Measurements from ENCODE around the gene NR1H4.

Gene NR1H4

GRCh38 chr12:100437038-100437841, 36.4 kb upstream of the NR1H4 start:
- no peak for DNase-seq (ENCODE audit: low read depth, low spot score)
- H3K4me3 ChIP-seq (ENCODE audit: low read depth, low read length) = no peak overlapping the region
- POLR2A ChIA-PET = no interaction called here
- TF ChIP-seq CTCF (IDR thresholded peaks at IDR 0.05; ENCODE audit: insufficient read depth, low read length, missing control alignments) = no peak
- CTCF ChIA-PET = no interaction called here

- ChIA-PET POLR2A (no interaction called here), CTCF (no interaction called here)
- H3K4me3 ChIP-seq (ENCODE audit: low read depth, low read length) = no peak overlapping the region
- no peak for TF ChIP-seq CTCF (IDR thresholded peaks at IDR 0.05; ENCODE audit: insufficient read depth, low read length, missing control alignments)
- DNase-seq (ENCODE audit: low read depth, low spot score) = no peak
Observed at GRCh38 chr12:100439797-100440196, 33.9 kb upstream of the NR1H4 start.

GRCh38 chr12:100442403-100442802, 31.3 kb upstream of the NR1H4 start:
- ChIA-PET CTCF (no interaction called here), POLR2A (no interaction called here)
- no peak overlapping the region for H3K4me3 ChIP-seq (ENCODE audit: low read depth, low read length)
- no peak for DNase-seq (ENCODE audit: low read depth, low spot score)
- no peak for TF ChIP-seq CTCF (IDR thresholded peaks at IDR 0.05; ENCODE audit: insufficient read depth, low read length, missing control alignments)

- H3K4me3 ChIP-seq (ENCODE audit: low read depth, low read length) = no peak overlapping the region
- POLR2A ChIA-PET = no interaction called here
- CTCF ChIA-PET = no interaction called here
- no peak for DNase-seq (ENCODE audit: low read depth, low spot score)
- no peak for TF ChIP-seq CTCF (IDR thresholded peaks at IDR 0.05; ENCODE audit: insufficient read depth, low read length, missing control alignments)
Observed at GRCh38 chr12:100443434-100443833, 30.2 kb upstream of the NR1H4 start.

GRCh38 chr12:100445081-100445481, 28.6 kb upstream of the NR1H4 start:
- ChIA-PET CTCF (no interaction called here), POLR2A (no interaction called here)
- TF ChIP-seq CTCF (IDR thresholded peaks at IDR 0.05; ENCODE audit: insufficient read depth, low read length, missing control alignments) = no peak
- no peak for DNase-seq (ENCODE audit: low read depth, low spot score)
- H3K4me3 ChIP-seq (ENCODE audit: low read depth, low read length) = no peak overlapping the region

GRCh38 chr12:100447381-100447780, 26.3 kb upstream of the NR1H4 start:
- ChIA-PET CTCF (interaction anchor here (0.6 to 1.2 kb wide), 2 partner anchors 40 to 43 kb away, joined by 3 read pairs; no protein-coding TSS in a partner anchor), POLR2A (no interaction called here)
- TF ChIP-seq CTCF (IDR thresholded peaks at IDR 0.05; ENCODE audit: insufficient read depth, low read length, missing control alignments) = no peak
- no peak for DNase-seq (ENCODE audit: low read depth, low spot score)
- H3K4me3 ChIP-seq (ENCODE audit: low read depth, low read length) = no peak overlapping the region
